A673 (cell line): Measurements from ENCODE around the gene GAS6. TPM values are rescaled to one million over a fixed set of nuclear protein-coding genes. Genes with fewer than 3 reads are reported as not detected.

Experiments
- BruUV-seq: library from RNA; stranded (reverse); fragments of 400-500 nt; replicated peaks from 2 replicates; lab custom pipeline; 2021; lab: Mats Ljungman, UMichigan
- CTCF ChIA-PET: fragments of 300-600 bp; sonication (Branson Sonifier 250); formaldehyde crosslinking; loops from one replicate; lab custom pipeline; 2022; ENCODE audit warnings: antibody characterized with exemption; lab: Charles Lee
- POLR2A ChIA-PET: fragments of 300-600 bp; sonication (Branson Sonifier 250); formaldehyde crosslinking; loops from one replicate; lab custom pipeline; 2022; ENCODE audit warnings: antibody characterized with exemption; ENCODE audit not compliant: low non-redundant PET; lab: Charles Lee
- DNase-seq: peaks from one replicate; pipeline ENCODE4 v3.0.0-alpha.2; 2015; ENCODE audit warnings: low spot score
- H3K27ac ChIP-seq: fragments of 200-600 bp; sonication (generic); 2 replicates; pipeline ENCODE4 v1.5.1; 2016; ENCODE audit warnings: mixed run types, low read depth, mild to moderate bottlenecking, mixed read lengths, antibody characterized with exemption, low read length; ENCODE audit not compliant: poor library complexity, severe bottlenecking
- H3K27me3 ChIP-seq: fragments of 200-600 bp; sonication (generic); replicated peaks from 2 replicates; pipeline ENCODE4 v1.6.1; 2017; ENCODE audit warnings: mixed run types, low read depth, mild to moderate bottlenecking, mixed read lengths, antibody characterized with exemption, low read length; ENCODE audit not compliant: insufficient read depth, poor library complexity
- H3K36me3 ChIP-seq: fragments of 200-600 bp; sonication (generic); 2 replicates; pipeline ENCODE4 v1.6.1; 2016; ENCODE audit warnings: mixed run types, mild to moderate bottlenecking, mixed read lengths, antibody characterized with exemption, low read length; ENCODE audit not compliant: insufficient read depth, poor library complexity, severe bottlenecking
- H3K4me1 ChIP-seq: fragments of 200-600 bp; sonication (generic); 2 replicates; pipeline ENCODE4 v1.6.1; 2017; ENCODE audit warnings: mixed run types, mild to moderate bottlenecking, mixed read lengths, antibody characterized with exemption, low read length; ENCODE audit not compliant: insufficient read depth, poor library complexity, severe bottlenecking
- H3K4me3 ChIP-seq: fragments of 200-600 bp; sonication (generic); 2 replicates; pipeline ENCODE4 v1.5.1; 2016; ENCODE audit warnings: low read depth, mixed run types, mild to moderate bottlenecking, mixed read lengths, low read length; ENCODE audit not compliant: poor library complexity, severe bottlenecking
- H3K9me3 ChIP-seq: fragments of 200-600 bp; sonication (generic); 2 replicates; pipeline ENCODE4 v1.6.1; 2016; ENCODE audit warnings: mixed run types, low read depth, mild to moderate bottlenecking, mixed read lengths, antibody characterized with exemption, low read length; ENCODE audit not compliant: poor library complexity, severe bottlenecking
- EZH2 ChIP-seq: fragments of 200-600 bp; sonication (generic); IDR thresholded peaks from 2 replicates; pipeline ENCODE4 v1.6.1; 2017; ENCODE audit warnings: borderline replicate concordance, low read depth, mild to moderate bottlenecking, mixed read lengths, antibody characterized with exemption, low read length; ENCODE audit not compliant: poor library complexity, severe bottlenecking
- intact Hi-C: fragments of 100-400 bp; cut with micrococcal nuclease; formaldehyde crosslinking; loops from one replicate; pipeline ENCODE4 v1.10.0; 2022; ENCODE audit not compliant: unreplicated experiment
- total RNA-seq: library from RNA; stranded (reverse); gene quantifications from 2 replicates; pipeline ENCODE4 v1.2.3, GENCODE V29; 2021
- TF ChIP-seq, protein P1 (sequence below): fragments of 300-800, 200-600 bp; sonication (generic); conservative IDR thresholded peaks from 2 replicates; pipeline ENCODE4 v1.5.1; 2017; ENCODE audit warnings: low read depth, mild to moderate bottlenecking, antibody characterized with exemption, low read length, moderate library complexity, mixed read lengths

Gene GAS6
- total RNA-seq, 1 experiment from 2014 or later = 0.67 TPM

DNA sequence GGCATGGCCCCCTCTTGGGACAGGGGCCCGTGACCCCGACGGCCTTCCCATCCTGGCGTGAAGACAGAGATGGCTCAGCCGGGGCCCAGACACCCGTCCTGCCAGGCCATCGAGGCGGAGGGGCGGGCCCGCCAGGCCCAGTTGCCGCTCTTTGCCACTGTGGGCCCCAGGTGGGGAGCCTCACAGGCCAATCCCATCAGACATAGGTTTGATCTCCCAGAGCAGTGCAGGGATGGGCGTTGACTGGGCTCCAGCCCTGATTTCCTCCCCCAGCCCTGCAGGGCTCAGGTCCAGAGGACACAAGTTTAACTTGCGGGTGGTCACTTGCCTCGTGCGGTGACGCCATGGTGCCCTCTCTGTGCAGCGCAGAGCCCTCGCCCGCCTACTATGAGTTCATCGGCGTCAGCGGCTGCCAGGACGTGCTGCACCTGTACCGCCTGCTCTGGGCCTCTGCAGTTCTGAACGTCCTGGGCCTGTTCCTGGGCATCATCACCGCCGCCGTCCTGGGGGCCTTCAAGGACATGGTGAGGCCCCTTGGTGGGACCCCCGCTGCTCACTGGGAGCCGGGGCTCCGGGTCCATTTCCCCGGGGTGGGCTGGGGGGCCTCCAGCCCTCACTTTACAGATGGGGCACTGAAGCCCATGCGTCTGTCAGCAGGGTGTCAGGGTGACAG, 62.5 kb downstream of the GAS6 start:
- TF ChIP-seq EZH2 = no peak
- TF ChIP-seq, protein P1, sequence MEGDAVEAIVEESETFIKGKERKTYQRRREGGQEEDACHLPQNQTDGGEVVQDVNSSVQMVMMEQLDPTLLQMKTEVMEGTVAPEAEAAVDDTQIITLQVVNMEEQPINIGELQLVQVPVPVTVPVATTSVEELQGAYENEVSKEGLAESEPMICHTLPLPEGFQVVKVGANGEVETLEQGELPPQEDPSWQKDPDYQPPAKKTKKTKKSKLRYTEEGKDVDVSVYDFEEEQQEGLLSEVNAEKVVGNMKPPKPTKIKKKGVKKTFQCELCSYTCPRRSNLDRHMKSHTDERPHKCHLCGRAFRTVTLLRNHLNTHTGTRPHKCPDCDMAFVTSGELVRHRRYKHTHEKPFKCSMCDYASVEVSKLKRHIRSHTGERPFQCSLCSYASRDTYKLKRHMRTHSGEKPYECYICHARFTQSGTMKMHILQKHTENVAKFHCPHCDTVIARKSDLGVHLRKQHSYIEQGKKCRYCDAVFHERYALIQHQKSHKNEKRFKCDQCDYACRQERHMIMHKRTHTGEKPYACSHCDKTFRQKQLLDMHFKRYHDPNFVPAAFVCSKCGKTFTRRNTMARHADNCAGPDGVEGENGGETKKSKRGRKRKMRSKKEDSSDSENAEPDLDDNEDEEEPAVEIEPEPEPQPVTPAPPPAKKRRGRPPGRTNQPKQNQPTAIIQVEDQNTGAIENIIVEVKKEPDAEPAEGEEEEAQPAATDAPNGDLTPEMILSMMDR = no peak
- no peak for DNase-seq
- ChIA-PET POLR2A (no interaction called here), CTCF (no interaction called here)
- intact Hi-C loops = no loop called here
- Histone ChIP-seq H3K9me3 (no peaks in the 10 kb centered on the region), H3K36me3 (no peaks in the 10 kb centered on the region), H3K4me3 (no peak overlapping the region), H3K4me1 (no peaks in the 10 kb centered on the region), H3K27ac (no peak overlapping the region), H3K27me3 (no peaks in the 10 kb centered on the region)
- no TSS peak for BruUV-seq

DNA sequence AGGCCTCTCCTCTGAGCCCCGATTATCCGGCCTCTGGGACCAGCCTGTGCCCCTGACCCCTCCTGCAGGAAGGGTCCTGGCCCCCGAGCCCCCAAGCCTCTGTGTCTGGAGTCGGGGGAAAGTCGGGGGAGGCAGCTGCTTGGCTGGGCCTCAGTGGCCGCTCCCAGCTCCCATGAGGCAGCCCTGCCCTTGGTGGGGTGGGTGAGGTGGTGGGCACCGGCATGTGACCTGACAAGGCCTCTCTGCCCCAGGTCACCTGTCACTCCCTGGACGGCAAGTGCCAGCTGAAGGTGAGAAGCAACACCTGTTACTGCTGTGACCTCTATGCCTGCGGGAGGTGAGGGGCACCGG, 63.3 kb downstream of the GAS6 start:
- no peak for TF ChIP-seq EZH2
- TF ChIP-seq, protein P1 = no peak
- no peaks in the 10 kb centered on the region for H3K9me3 ChIP-seq
- POLR2A ChIA-PET = no interaction called here
- intact Hi-C loops = no loop called here
- H3K36me3 ChIP-seq = no peaks in the 10 kb centered on the region
- no peak overlapping the region for H3K27ac ChIP-seq
- no peaks in the 10 kb centered on the region for H3K4me1 ChIP-seq
- CTCF ChIA-PET = no interaction called here
- no TSS peak for BruUV-seq
- DNase-seq = no peak
- no peak overlapping the region for H3K4me3 ChIP-seq
- no peaks in the 10 kb centered on the region for H3K27me3 ChIP-seq

DNA sequence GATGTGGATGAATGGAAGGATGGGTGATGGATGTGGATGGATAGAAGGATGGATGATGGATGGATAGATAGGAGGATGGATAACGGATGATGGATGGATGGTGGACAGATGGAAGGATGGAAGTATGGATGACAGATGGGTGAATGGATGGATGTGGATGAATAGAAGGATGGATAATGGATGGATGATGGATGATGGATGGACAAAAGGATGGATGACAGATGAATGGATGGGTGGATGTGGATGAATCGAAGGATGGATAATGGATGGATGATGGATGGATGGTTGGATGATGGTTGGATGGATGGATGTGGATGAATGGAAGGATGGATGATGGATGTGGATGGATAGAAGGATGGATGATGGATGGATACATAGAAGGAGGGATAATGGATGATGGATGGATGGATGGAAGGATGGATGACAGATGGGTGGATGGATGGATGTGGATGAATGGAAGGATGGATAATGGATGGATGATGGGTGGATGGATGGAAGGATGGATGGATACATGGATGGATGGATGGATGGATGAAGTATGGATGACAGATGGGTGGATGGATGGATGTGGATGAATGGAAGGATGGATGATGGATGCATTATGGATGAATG, 65.6 kb downstream of the GAS6 start:
- Histone ChIP-seq H3K36me3 (no peaks in the 10 kb centered on the region), H3K9me3 (no peaks in the 10 kb centered on the region), H3K4me1 (no peaks in the 10 kb centered on the region), H3K27ac (no peak overlapping the region), H3K27me3 (peaks cover 3% of the 10 kb centered on the region), H3K4me3 (no peak overlapping the region)
- no peak for DNase-seq
- intact Hi-C loops = no loop called here
- ChIA-PET POLR2A (no interaction called here), CTCF (no interaction called here)
- TF ChIP-seq, protein P1 = no peak
- no peak for TF ChIP-seq EZH2
- BruUV-seq = no TSS peak
